Subcutaneous adipose tissue (tissue), 4 donors: Measurements from ENCODE around the gene KRT79. TPM values are rescaled to one million over a fixed set of nuclear protein-coding genes. Genes with fewer than 3 reads are reported as not detected.

Experiments used
- CTCF ChIP-seq: fragments of 450-650 bp; IDR thresholded peaks from one replicate; pipeline ENCODE4 v1.5.1; 2016; ENCODE audit warnings: low read depth, mild to moderate bottlenecking, control low read depth, antibody characterized with exemption, moderate library complexity
- total RNA-seq, 4 donors: library from RNA; depleted of rRNA; stranded (reverse); fragments of >200 nt; gene quantifications; one replicate each; pipeline ENCODE4 v1.1.0, GENCODE V29; 2016

The KRT79 gene
- total RNA-seq, 4 donors from 2014 or later, result 0.22 to 3.6 (median 2.0) TPM; not detected in 1

- TF ChIP-seq CTCF, result no peak
Observed at GRCh38 chr12:52815161-52815560, 18.9 kb downstream of the KRT79 start.

GRCh38 chr12:52814710-52815155 is 19.4 kb downstream of the KRT79 start:
- TF ChIP-seq CTCF, result no peak

- TF ChIP-seq CTCF, result no peak
Observed at GRCh38 chr12:52813885-52814709, 20.0 kb downstream of the KRT79 start, which contains the start of gene KRT4. TSS of gene KRT4 (minus strand) at chr12:52814116. CDS start at chr12:52814058, 58 bp downstream.

GRCh38 chr12:52813203-52813819 is 20.8 kb downstream of the KRT79 start:
- TF ChIP-seq CTCF, result no peak

- no peak for TF ChIP-seq CTCF
Observed at GRCh38 chr12:52812749-52813148, 21.4 kb downstream of the KRT79 start.

GRCh38 chr12:52812073-52812400 is 22.1 kb downstream of the KRT79 start:
- no peak for TF ChIP-seq CTCF
